CD4-positive, alpha-beta T cell treated with Interleukin-4 for 4 hours (primary cell): ENCODE data around the gene OVCA2.

Experiments
- DNase-seq: peaks from one replicate; pipeline ENCODE4 v3.0.0-alpha.2; 2020

The OVCA2 gene

GRCh38 chr17:2055292-2056205, 13.7 kb downstream of the OVCA2 start:
- DNase-seq = no peak

GRCh38 chr17:2056206-2057174, 14.7 kb downstream of the OVCA2 start:
- peak; percentile 51 for DNase-seq

- DNase-seq = no peak
Observed at GRCh38 chr17:2057175-2057759, 15.4 kb downstream of the OVCA2 start.

GRCh38 chr17:2057760-2058585, 16.2 kb downstream of the OVCA2 start:
- DNase-seq = no peak

- DNase-seq = peak; percentile 34
Observed at GRCh38 chr17:2058586-2059546, 17.0 kb downstream of the OVCA2 start.

- DNase-seq = no peak
Observed at GRCh38 chr17:2059547-2060384, 17.9 kb downstream of the OVCA2 start.

- DNase-seq = no peak
Observed at GRCh38 chr17:2060385-2060658, 18.5 kb downstream of the OVCA2 start.

- no peak for DNase-seq
Observed at GRCh38 chr17:2060681-2061440, 19.0 kb downstream of the OVCA2 start.

- no peak for DNase-seq
Observed at GRCh38 chr17:2061441-2061958, 19.7 kb downstream of the OVCA2 start.

- no peak for DNase-seq
Observed at GRCh38 chr17:2062571-2063183, 20.9 kb downstream of the OVCA2 start.

- no peak for DNase-seq
Observed at GRCh38 chr17:2063261-2064146, 21.7 kb downstream of the OVCA2 start.

GRCh38 chr17:2064147-2064489, 22.3 kb downstream of the OVCA2 start:
- DNase-seq = no peak

GRCh38 chr17:2064520-2064971, 22.7 kb downstream of the OVCA2 start:
- DNase-seq = no peak

- peak; percentile 30 for DNase-seq
Observed at GRCh38 chr17:2064980-2065785, 23.4 kb downstream of the OVCA2 start.

GRCh38 chr17:2065949-2066400, 24.2 kb downstream of the OVCA2 start:
- DNase-seq = no peak

- no peak for DNase-seq
Observed at GRCh38 chr17:2067048-2067561, 25.3 kb downstream of the OVCA2 start.
